Liver (tissue), 9 donors: Measurements from ENCODE around the gene ANXA7. TPM values are rescaled to one million over a fixed set of nuclear protein-coding genes. Genes with fewer than 3 reads are reported as not detected.

Source experiments
- DNase-seq: peaks from one replicate; pipeline ENCODE4 v3.0.0-alpha.2; 2017; ENCODE audit warnings: low spot score
- H3K27ac ChIP-seq, 2 donors: one replicate each; pipeline ENCODE4 v1.7.0; 2013; ENCODE audit warnings: inconsistent platforms in 2 of 2, low read length in 2 of 2, control low read depth in 1 of 2, low read depth in 1 of 2, mild to moderate bottlenecking in 1 of 2
- H3K27me3 ChIP-seq, 4 donors: one replicate each; pipeline versions ENCODE4 v1.6.1 to v1.7.0; 2013; ENCODE audit warnings: low read length in 3 of 4, inconsistent platforms in 1 of 4, mild to moderate bottlenecking in 1 of 4, moderate library complexity in 1 of 4; ENCODE audit not compliant: control insufficient read depth in 4 of 4, insufficient read depth in 4 of 4
- H3K36me3 ChIP-seq, 4 donors: one replicate each; pipeline versions ENCODE4 v1.6.1 to v1.7.0; 2013; ENCODE audit warnings: low read length in 3 of 4, mild to moderate bottlenecking in 3 of 4, low read depth in 1 of 4, moderate library complexity in 1 of 4; ENCODE audit not compliant: control insufficient read depth in 4 of 4, insufficient read depth in 3 of 4
- H3K4me1 ChIP-seq, 4 donors: one replicate each; pipeline versions ENCODE4 v1.6.1 to v1.7.0; 2013; ENCODE audit warnings: low read length in 3 of 4, mild to moderate bottlenecking in 3 of 4, moderate library complexity in 1 of 4; ENCODE audit not compliant: control insufficient read depth in 4 of 4, insufficient read depth in 4 of 4
- H3K4me3 ChIP-seq, 3 donors: one replicate each; pipeline versions ENCODE4 v1.6.1 to v1.7.0; 2013; ENCODE audit warnings: low read length in 3 of 3, control low read depth in 1 of 3, low read depth in 1 of 3, mild to moderate bottlenecking in 1 of 3
- H3K9ac ChIP-seq, 2 donors: one replicate each; pipeline ENCODE4 v1.7.0; 2013; ENCODE audit warnings: low read length in 2 of 2, mild to moderate bottlenecking in 2 of 2, moderate library complexity in 2 of 2, control low read depth in 1 of 2, low read depth in 1 of 2
- H3K9me3 ChIP-seq, 4 donors: one replicate each; pipeline versions ENCODE4 v1.6.1 to v1.7.0; 2013; ENCODE audit warnings: low read length in 3 of 4; ENCODE audit not compliant: control insufficient read depth in 4 of 4
- ATF3 ChIP-seq: IDR thresholded peaks from 2 replicates; pipeline ENCODE4 v1.6.1; 2016; ENCODE audit warnings: antibody characterized with exemption
- EGR1 ChIP-seq, 2 donors: IDR thresholded peaks; 2 replicates each; pipeline ENCODE4 v1.6.1; 2016 to 2018; ENCODE audit warnings: antibody characterized with exemption in 2 of 2, low read depth in 2 of 2
- FOXA1 ChIP-seq: IDR thresholded peaks from 2 replicates; pipeline ENCODE4 v1.6.1; 2016; ENCODE audit warnings: antibody characterized with exemption
- FOXA2 ChIP-seq: IDR thresholded peaks from 2 replicates; pipeline ENCODE4 v1.6.1; 2016; ENCODE audit warnings: antibody characterized with exemption
- GABPA ChIP-seq, 2 donors: IDR thresholded peaks in 1 of 2; conservative IDR thresholded peaks in 1 of 2; 2 replicates each; pipeline ENCODE4 v1.6.1; 2016; ENCODE audit warnings: antibody characterized with exemption in 2 of 2, mild to moderate bottlenecking in 1 of 2, moderate library complexity in 1 of 2
- HNF4A ChIP-seq, 2 donors: conservative IDR thresholded peaks; 2 replicates each; pipeline ENCODE4 v1.6.1; 2016; ENCODE audit warnings: antibody characterized with exemption in 2 of 2, mild to moderate bottlenecking in 2 of 2
- HNF4G ChIP-seq: IDR thresholded peaks from 2 replicates; pipeline ENCODE4 v1.6.1; 2016; ENCODE audit warnings: antibody characterized with exemption
- JUND ChIP-seq, 2 donors: IDR thresholded peaks; 2 replicates each; pipeline ENCODE4 v1.6.1; 2016; ENCODE audit warnings: antibody characterized with exemption in 2 of 2
- NR2F2 ChIP-seq: IDR thresholded peaks from 2 replicates; pipeline ENCODE4 v1.6.1; 2016; ENCODE audit warnings: antibody characterized with exemption
- RAD21 ChIP-seq, 2 donors: IDR thresholded peaks; 2 replicates each; pipeline ENCODE4 v1.6.1; 2016; ENCODE audit warnings: antibody characterized with exemption in 2 of 2, mild to moderate bottlenecking in 2 of 2
- REST ChIP-seq: IDR thresholded peaks from 2 replicates; pipeline ENCODE4 v1.6.1; 2016; ENCODE audit warnings: antibody characterized with exemption, mild to moderate bottlenecking
- RXRA ChIP-seq, 2 donors: IDR thresholded peaks; 2 replicates each; pipeline ENCODE4 v1.6.1; 2017 to 2018; ENCODE audit warnings: antibody characterized with exemption in 2 of 2, mild to moderate bottlenecking in 1 of 2
- SP1 ChIP-seq: IDR thresholded peaks from 2 replicates; pipeline ENCODE4 v1.6.1; 2018; ENCODE audit warnings: antibody characterized with exemption, mild to moderate bottlenecking
- TAF1 ChIP-seq: conservative IDR thresholded peaks from 2 replicates; pipeline ENCODE4 v1.6.1; 2016; ENCODE audit warnings: antibody characterized with exemption, mild to moderate bottlenecking
- YY1 ChIP-seq: IDR thresholded peaks from 2 replicates; pipeline ENCODE4 v1.6.1; 2016; ENCODE audit warnings: antibody characterized with exemption, mild to moderate bottlenecking
- WGBS: extraction: QIAGEN DNeasy Blood & Tissue Kit; methylation state at CpG from one replicate; pipeline ENCODE4 v1.1.7; 2013; 5-methylcytosine and 5-hydroxymethylcytosine counted together
- polyA plus RNA-seq, 2 donors: library from polyadenylated mRNA; stranded (reverse) in 1 of 2; unstranded in 1 of 2; fragments of 200-250 nt in 1 of 2; fragments of >200 nt in 1 of 2; fragmentation: Nextera tagmentation in 1 of 2; extraction: Ambion mirVana in 1 of 2; gene quantifications; one replicate each; pipeline versions ENCODE4 v1.2.1 to v1.2.3, GENCODE V29; 2013 to 2015
- total RNA-seq, 2 donors: library from RNA; depleted of rRNA; stranded (reverse); fragments of >200 nt; gene quantifications; one replicate each; pipeline ENCODE4 v1.2.3, GENCODE V29; 2014
- TF ChIP-seq, protein P1 (sequence below): IDR thresholded peaks from 2 replicates; pipeline ENCODE4 v1.6.1; 2016; ENCODE audit warnings: antibody characterized with exemption
- TF ChIP-seq, protein P2 (sequence below): IDR thresholded peaks from 2 replicates; pipeline ENCODE4 v1.6.1; 2016; ENCODE audit warnings: antibody characterized with exemption
- TF ChIP-seq, protein P3 (sequence below): fragments of 150-350 bp; IDR thresholded peaks from 2 replicates; pipeline ENCODE4 v1.5.1; 2017; ENCODE audit warnings: improper control_type of control experiment, low read depth, low read length; ENCODE audit not compliant: missing input control
- donor health status: healthy.
- donor health status: healthy.
- donor health status: healthy.
- donor health status: healthy.
- donor health status: healthy.

The ANXA7 gene
- total and polyA plus RNA-seq, 4 donors, result 71.6 to 93.4 (median 90.0) TPM

DNA sequence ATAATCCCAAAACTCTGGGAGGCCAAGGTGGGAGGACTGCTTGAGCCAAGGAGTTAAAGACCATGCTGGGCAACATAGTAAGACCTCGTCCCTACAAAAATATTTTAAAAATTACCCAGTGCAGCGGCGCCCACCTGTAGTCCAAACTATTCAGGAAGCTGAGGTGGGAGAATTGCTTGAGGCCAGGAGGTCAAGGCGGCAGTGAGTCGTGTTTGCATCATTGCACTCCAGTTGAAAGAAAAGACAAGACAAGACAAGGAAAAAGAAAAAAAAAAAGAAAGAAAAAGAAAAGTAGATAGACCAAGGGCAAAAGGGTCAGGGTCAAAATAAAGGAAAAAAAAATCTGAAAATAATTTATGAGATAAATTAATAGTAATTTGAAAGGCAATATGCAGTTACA, 5.8 kb downstream of the ANXA7 start:
- Histone ChIP-seq H3K27ac (no peak overlapping the region), H3K9me3 (no peaks in the 10 kb centered on the region), H3K27me3 (no peaks in the 10 kb centered on the region), H3K9ac (no peak overlapping the region), H3K36me3 (peaks cover 0 to 3% (median under 1%) of the 10 kb centered on the region in 4 donors), H3K4me1 (peaks cover 5 to 9% (median 8%) of the 10 kb centered on the region in 4 donors), H3K4me3 (no peak overlapping the region)
- 94% methylated on average over 5 of the region's 5 CpGs for WGBS
- no peak for DNase-seq
- TF ChIP-seq HNF4G, result no peak
- TF ChIP-seq NR2F2, result no peak
- TF ChIP-seq, protein P1, sequence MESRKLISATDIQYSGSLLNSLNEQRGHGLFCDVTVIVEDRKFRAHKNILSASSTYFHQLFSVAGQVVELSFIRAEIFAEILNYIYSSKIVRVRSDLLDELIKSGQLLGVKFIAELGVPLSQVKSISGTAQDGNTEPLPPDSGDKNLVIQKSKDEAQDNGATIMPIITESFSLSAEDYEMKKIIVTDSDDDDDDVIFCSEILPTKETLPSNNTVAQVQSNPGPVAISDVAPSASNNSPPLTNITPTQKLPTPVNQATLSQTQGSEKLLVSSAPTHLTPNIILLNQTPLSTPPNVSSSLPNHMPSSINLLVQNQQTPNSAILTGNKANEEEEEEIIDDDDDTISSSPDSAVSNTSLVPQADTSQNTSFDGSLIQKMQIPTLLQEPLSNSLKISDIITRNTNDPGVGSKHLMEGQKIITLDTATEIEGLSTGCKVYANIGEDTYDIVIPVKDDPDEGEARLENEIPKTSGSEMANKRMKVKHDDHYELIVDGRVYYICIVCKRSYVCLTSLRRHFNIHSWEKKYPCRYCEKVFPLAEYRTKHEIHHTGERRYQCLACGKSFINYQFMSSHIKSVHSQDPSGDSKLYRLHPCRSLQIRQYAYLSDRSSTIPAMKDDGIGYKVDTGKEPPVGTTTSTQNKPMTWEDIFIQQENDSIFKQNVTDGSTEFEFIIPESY, result no peak
- no peak for TF ChIP-seq TAF1
- TF ChIP-seq ATF3, result no peak
- TF ChIP-seq, protein P2, sequence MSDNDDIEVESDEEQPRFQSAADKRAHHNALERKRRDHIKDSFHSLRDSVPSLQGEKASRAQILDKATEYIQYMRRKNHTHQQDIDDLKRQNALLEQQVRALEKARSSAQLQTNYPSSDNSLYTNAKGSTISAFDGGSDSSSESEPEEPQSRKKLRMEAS, result no peak
- TF ChIP-seq SP1, result no peak
- TF ChIP-seq JUND (IDR thresholded peaks at IDR 0.05), result no peak

- H3K36me3 ChIP-seq, result peaks cover 0 to 3% (median under 1%) of the 10 kb centered on the region in 4 donors
- no peaks in the 10 kb centered on the region for H3K9me3 ChIP-seq
- no peak overlapping the region for H3K4me3 ChIP-seq
- no peak overlapping the region for H3K27ac ChIP-seq
- WGBS, result 90% methylated on average over 1 of the region's 1 CpG
- TF ChIP-seq TAF1 (no peak), GABPA (IDR thresholded peaks at IDR 0.05 in 1 of 2, conservative IDR thresholded peaks at IDR 0.05 in 1 of 2) (no peak), FOXA1 (no peak), REST (no peak), HNF4A (conservative IDR thresholded peaks at IDR 0.05) (no peak), HNF4G (no peak), JUND (IDR thresholded peaks at IDR 0.05) (no peak), RAD21 (IDR thresholded peaks at IDR 0.05) (no peak), ATF3 (no peak), NR2F2 (no peak), FOXA2 (no peak), SP1 (no peak), YY1 (no peak), RXRA (IDR thresholded peaks at IDR 0.05) (no peak), EGR1 (IDR thresholded peaks at IDR 0.05; ENCODE audit: low read depth in 2 of 2) (no peak)
- TF ChIP-seq, protein P3, sequence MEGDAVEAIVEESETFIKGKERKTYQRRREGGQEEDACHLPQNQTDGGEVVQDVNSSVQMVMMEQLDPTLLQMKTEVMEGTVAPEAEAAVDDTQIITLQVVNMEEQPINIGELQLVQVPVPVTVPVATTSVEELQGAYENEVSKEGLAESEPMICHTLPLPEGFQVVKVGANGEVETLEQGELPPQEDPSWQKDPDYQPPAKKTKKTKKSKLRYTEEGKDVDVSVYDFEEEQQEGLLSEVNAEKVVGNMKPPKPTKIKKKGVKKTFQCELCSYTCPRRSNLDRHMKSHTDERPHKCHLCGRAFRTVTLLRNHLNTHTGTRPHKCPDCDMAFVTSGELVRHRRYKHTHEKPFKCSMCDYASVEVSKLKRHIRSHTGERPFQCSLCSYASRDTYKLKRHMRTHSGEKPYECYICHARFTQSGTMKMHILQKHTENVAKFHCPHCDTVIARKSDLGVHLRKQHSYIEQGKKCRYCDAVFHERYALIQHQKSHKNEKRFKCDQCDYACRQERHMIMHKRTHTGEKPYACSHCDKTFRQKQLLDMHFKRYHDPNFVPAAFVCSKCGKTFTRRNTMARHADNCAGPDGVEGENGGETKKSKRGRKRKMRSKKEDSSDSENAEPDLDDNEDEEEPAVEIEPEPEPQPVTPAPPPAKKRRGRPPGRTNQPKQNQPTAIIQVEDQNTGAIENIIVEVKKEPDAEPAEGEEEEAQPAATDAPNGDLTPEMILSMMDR, result no peak
- TF ChIP-seq, protein P2, result no peak
- TF ChIP-seq, protein P1, result no peak
- H3K9ac ChIP-seq, result no peak overlapping the region
- peaks cover 0 to 9% (median 3%) of the 10 kb centered on the region in 4 donors for H3K4me1 ChIP-seq
- no peaks in the 10 kb centered on the region for H3K27me3 ChIP-seq
- DNase-seq, result no peak
These were observed 6.4 kb downstream of the ANXA7 start for GRCh38 chr10:73407495-73407894.
